Mesendoderm (in vitro differentiated cells): Measurements from ENCODE around the gene RNF152.

Experiments used
- DNase-seq: peaks from one replicate; pipeline ENCODE4 v3.0.0; 2013
- H2AK5ac ChIP-seq: 2 replicates; pipeline ENCODE4 v1.6.1; 2013; ENCODE audit warnings: low read length, inconsistent platforms
- H2BK120ac ChIP-seq: 2 replicates; pipeline ENCODE4 v1.6.1; 2013; ENCODE audit warnings: low read depth, mild to moderate bottlenecking, low read length, moderate library complexity, mixed read lengths
- H2BK15ac ChIP-seq: replicated peaks from 2 replicates; pipeline ENCODE4 v1.6.1; 2013; ENCODE audit warnings: low read depth, mild to moderate bottlenecking, moderate library complexity
- H2BK5ac ChIP-seq: 2 replicates; pipeline ENCODE4 v1.6.1; 2013; ENCODE audit warnings: low read length, inconsistent platforms
- H3K18ac ChIP-seq: 2 replicates; pipeline ENCODE4 v1.6.1; 2013; ENCODE audit warnings: mild to moderate bottlenecking, low read length, mixed read lengths
- H3K23ac ChIP-seq: one replicate; pipeline ENCODE4 v1.6.1; 2013; ENCODE audit warnings: low read length
- H3K27ac ChIP-seq: 2 replicates; pipeline ENCODE4 v1.5.1; 2013; ENCODE audit warnings: low read depth, mild to moderate bottlenecking, inconsistent platforms, low read length, moderate library complexity
- H3K27me3 ChIP-seq: 2 replicates; pipeline ENCODE4 v1.6.1; 2013; ENCODE audit warnings: low read length, control low read depth, mild to moderate bottlenecking, inconsistent platforms; ENCODE audit not compliant: insufficient read depth, poor library complexity
- H3K36me3 ChIP-seq: 2 replicates; pipeline ENCODE4 v1.6.1; 2013; ENCODE audit warnings: low read length, inconsistent platforms; ENCODE audit not compliant: control insufficient read depth, insufficient read depth
- H3K4ac ChIP-seq: one replicate; pipeline ENCODE4 v1.6.1; 2013; ENCODE audit warnings: low read depth, mild to moderate bottlenecking, low read length, moderate library complexity
- H3K4me1 ChIP-seq: 2 replicates; pipeline ENCODE4 v1.6.1; 2013; ENCODE audit warnings: low read depth, low read length, inconsistent platforms; ENCODE audit not compliant: control insufficient read depth
- H3K4me2 ChIP-seq: 2 replicates; pipeline ENCODE4 v1.6.1; 2013; ENCODE audit warnings: low read length
- H3K4me3 ChIP-seq: 2 replicates; pipeline ENCODE4 v1.5.1; 2013; ENCODE audit warnings: mild to moderate bottlenecking, low read length
- H3K56ac ChIP-seq: one replicate; pipeline ENCODE4 v1.6.1; 2013; ENCODE audit warnings: low read length
- H3K79me1 ChIP-seq: 2 replicates; pipeline ENCODE4 v1.6.1; 2013; ENCODE audit warnings: low read length, inconsistent platforms
- H3K79me2 ChIP-seq: 2 replicates; pipeline ENCODE4 v1.6.1; 2013; ENCODE audit warnings: mild to moderate bottlenecking, low read length; ENCODE audit not compliant: control insufficient read depth, insufficient read depth
- H3K9ac ChIP-seq: 2 replicates; pipeline ENCODE4 v1.6.1; 2013; ENCODE audit warnings: low read length, inconsistent platforms
- H4K5ac ChIP-seq: one replicate; pipeline ENCODE4 v1.6.1; 2013; ENCODE audit warnings: low read length
- H4K8ac ChIP-seq: one replicate; pipeline ENCODE4 v1.6.1; 2013; ENCODE audit warnings: low read depth, mild to moderate bottlenecking, control low read depth, low read length, moderate library complexity
- WGBS: extraction: QIAGEN DNeasy Blood & Tissue Kit; methylation state at CpG from one replicate; pipeline ENCODE4 v1.1.7; 2013; ENCODE audit warnings: low lambda C conversion rate, missing lambda C conversion rate; ENCODE audit not compliant: insufficient coverage; ENCODE audit errors: extremely low coverage; 5-methylcytosine and 5-hydroxymethylcytosine counted together

RNF152 gene

GRCh38 chr18:61856678-61857077, 36.1 kb downstream of the RNF152 start:
- Histone ChIP-seq H3K27me3 (no peaks in the 10 kb centered on the region), H3K27ac (no peak overlapping the region), H3K9ac (no peak overlapping the region), H3K18ac (no peak overlapping the region), H3K4ac (no peak overlapping the region), H2BK5ac (no peak overlapping the region), H3K4me2 (no peak overlapping the region), H4K8ac (no peak overlapping the region), H2AK5ac (no peak overlapping the region), H4K5ac (no peak overlapping the region), H3K36me3 (no peaks in the 10 kb centered on the region), H3K4me3 (no peak overlapping the region), H3K23ac (no peak overlapping the region), H3K4me1 (no peaks in the 10 kb centered on the region), H3K79me2 (no peaks in the 10 kb centered on the region), H2BK15ac (no peak overlapping the region), H3K56ac (no peak overlapping the region), H3K79me1 (no peaks in the 10 kb centered on the region), H2BK120ac (no peak overlapping the region)
- no CpG with 5 or more reads among the region's 4 CpGs for WGBS
- DNase-seq: no peak

DNA sequence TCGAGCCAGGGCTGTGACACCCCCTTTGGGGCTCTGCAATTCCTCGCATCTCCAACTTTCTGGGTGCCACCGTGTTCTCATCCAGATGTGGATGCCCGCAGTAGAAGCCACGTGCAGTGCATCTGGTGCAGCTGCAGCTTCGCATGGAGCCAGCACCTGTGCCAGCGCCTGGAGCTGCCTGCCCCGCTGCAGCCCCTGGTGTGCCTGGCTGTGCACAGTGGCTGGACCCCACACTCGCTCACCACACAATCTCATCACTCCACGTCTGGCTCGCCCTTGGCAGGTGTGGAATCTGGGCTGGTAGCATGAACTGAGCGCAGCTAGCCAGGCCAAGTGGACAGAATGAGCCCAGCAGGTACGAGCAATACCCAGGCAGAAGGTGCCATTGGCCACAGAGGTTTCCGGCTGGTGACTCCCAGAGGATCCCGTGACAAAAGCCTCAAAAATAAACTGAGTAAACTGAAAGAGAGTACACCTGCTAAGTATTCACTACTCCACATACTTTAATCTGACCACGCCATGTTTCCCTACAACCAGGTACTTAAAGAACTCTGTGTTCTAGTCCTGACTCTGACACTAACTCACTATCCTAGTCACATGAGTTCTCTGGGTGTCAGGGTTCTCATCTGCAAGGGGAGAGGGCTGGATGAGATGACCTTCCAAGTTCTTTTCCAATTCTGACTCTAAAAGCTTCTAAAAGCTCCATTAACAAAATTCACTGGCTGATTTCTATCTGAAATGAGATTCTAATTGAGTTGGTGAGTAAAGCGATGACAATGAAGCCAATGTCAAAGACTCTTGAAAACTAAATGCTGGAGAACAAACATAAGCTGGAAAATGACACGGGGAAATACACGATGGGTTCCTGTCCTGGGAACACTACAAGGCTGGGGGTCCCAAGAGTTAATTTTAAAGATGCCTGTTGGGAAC, 37.1 kb downstream of the RNF152 start:
- WGBS: no CpG with 5 or more reads among the region's 19 CpGs
- no peak for DNase-seq
- H3K79me2 ChIP-seq: no peaks in the 10 kb centered on the region
- H2BK120ac ChIP-seq: no peak overlapping the region
- H2AK5ac ChIP-seq: no peak overlapping the region
- H3K23ac ChIP-seq: no peak overlapping the region
- H3K9ac ChIP-seq: no peak overlapping the region
- H3K56ac ChIP-seq: peak overlapping the region; percentile 4
- no peak overlapping the region for H3K4ac ChIP-seq
- no peak overlapping the region for H3K4me3 ChIP-seq
- H2BK15ac ChIP-seq: no peak overlapping the region
- H3K79me1 ChIP-seq: no peaks in the 10 kb centered on the region
- no peak overlapping the region for H2BK5ac ChIP-seq
- H3K27me3 ChIP-seq: no peaks in the 10 kb centered on the region
- no peak overlapping the region for H3K18ac ChIP-seq
- no peaks in the 10 kb centered on the region for H3K4me1 ChIP-seq
- no peak overlapping the region for H4K5ac ChIP-seq
- H3K4me2 ChIP-seq: no peak overlapping the region
- H3K36me3 ChIP-seq: no peaks in the 10 kb centered on the region
- H4K8ac ChIP-seq: no peak overlapping the region
- H3K27ac ChIP-seq: no peak overlapping the region

DNA sequence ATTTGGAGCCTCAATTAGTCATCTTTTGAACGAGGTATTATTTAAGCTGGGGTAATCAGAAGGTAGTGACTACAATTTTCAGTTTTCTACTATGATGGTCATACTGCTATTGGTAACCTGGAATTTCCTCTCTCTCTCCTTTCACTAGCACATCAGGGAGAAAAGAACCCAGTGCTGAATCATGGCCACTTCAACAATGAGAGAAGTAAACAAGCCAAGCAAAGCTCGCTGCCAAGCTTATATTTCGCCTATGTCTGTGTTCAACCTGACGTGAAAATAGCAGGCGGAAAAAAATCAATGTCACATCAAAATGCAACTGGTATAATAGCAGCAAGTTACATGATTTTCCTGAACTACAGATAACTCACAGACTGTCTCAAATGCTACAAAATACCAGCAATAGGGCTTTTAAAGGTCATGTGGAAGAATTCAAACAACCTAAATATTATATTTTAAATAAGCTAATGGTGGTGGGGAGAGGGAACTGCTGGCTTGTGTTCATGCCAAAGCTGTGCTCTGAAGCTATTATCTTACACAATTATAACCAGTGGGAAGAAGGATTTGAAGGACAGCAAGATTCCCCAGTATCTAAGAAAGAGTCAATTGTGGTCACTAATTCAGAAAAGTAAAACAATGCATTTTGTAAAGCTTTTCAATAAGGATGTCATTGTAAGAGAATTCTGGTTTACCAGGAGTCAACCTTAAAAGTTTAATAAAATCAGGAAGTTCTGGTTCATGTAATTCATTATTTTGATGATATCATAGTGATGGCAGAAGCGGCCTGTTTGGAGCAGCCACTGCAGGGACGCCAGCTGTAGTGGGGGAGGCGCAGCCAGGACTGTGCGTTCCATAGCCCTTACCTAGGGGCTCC, 38.0 kb downstream of the RNF152 start:
- Histone ChIP-seq H3K4ac (no peak overlapping the region), H2BK15ac (no peak overlapping the region), H3K23ac (no peak overlapping the region), H3K56ac (no peak overlapping the region), H3K27me3 (no peaks in the 10 kb centered on the region), H4K8ac (no peak overlapping the region), H2BK5ac (no peak overlapping the region), H3K79me2 (no peaks in the 10 kb centered on the region), H3K4me2 (no peak overlapping the region), H4K5ac (no peak overlapping the region), H3K4me3 (no peak overlapping the region), H2BK120ac (no peak overlapping the region), H3K9ac (no peak overlapping the region), H3K79me1 (no peaks in the 10 kb centered on the region), H3K18ac (no peak overlapping the region), H2AK5ac (no peak overlapping the region), H3K4me1 (no peaks in the 10 kb centered on the region), H3K36me3 (no peaks in the 10 kb centered on the region), H3K27ac (no peak overlapping the region)
- WGBS: no CpG with 5 or more reads among the region's 9 CpGs
- DNase-seq: no peak

DNA sequence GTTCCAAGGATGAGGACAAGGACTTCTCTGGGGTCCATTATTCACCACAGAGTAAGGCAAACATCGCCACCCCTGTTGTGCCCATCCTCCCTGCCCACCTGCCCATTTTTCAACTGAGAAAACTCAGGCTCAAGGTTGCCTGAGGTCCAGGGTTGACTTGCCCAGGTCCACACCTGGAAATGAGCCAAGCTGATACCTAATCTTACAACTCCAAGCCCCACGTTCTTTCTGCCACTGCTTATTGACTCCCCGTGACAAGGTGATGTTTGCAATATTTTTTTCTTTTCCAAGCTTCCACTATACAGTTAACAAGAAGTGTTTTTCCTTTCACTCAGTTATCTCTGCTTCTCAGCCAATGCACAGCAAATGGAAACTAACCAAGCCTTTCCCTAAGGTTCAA, 39.0 kb downstream of the RNF152 start:
- no CpG with 5 or more reads among the region's 3 CpGs for WGBS
- no peak overlapping the region for H3K27ac ChIP-seq
- H3K4ac ChIP-seq: no peak overlapping the region
- no peak overlapping the region for H3K4me2 ChIP-seq
- H2AK5ac ChIP-seq: no peak overlapping the region
- H3K4me1 ChIP-seq: no peaks in the 10 kb centered on the region
- no peak overlapping the region for H4K5ac ChIP-seq
- H3K18ac ChIP-seq: no peak overlapping the region
- no peak overlapping the region for H4K8ac ChIP-seq
- no peak overlapping the region for H2BK5ac ChIP-seq
- no peaks in the 10 kb centered on the region for H3K79me2 ChIP-seq
- no peaks in the 10 kb centered on the region for H3K79me1 ChIP-seq
- H2BK120ac ChIP-seq: no peak overlapping the region
- H3K4me3 ChIP-seq: no peak overlapping the region
- no peak for DNase-seq
- no peak overlapping the region for H3K23ac ChIP-seq
- no peak overlapping the region for H2BK15ac ChIP-seq
- H3K27me3 ChIP-seq: no peaks in the 10 kb centered on the region
- H3K56ac ChIP-seq: no peak overlapping the region
- no peak overlapping the region for H3K9ac ChIP-seq
- no peaks in the 10 kb centered on the region for H3K36me3 ChIP-seq

DNA sequence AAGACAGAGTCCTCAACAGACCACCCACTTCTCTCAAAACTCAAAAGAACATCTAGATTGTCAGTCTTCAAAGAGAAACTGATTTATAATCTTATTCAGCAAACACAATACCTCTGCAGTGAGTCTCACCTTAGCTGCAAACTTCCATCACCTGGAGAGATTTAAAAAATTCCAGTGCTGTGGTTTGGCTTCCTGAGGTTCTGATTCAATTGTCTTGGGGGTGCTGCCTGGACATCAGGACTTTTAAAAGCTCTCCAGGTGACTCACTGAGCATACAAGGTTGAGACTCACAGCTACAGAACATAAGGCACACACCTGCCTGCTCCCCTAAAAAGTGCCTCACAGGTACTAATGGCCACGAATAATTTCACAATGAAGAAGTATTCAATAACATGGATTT, 40.3 kb downstream of the RNF152 start:
- Histone ChIP-seq H3K36me3 (no peaks in the 10 kb centered on the region), H3K4me2 (no peak overlapping the region), H2BK5ac (no peak overlapping the region), H4K8ac (no peak overlapping the region), H3K79me1 (no peaks in the 10 kb centered on the region), H3K9ac (no peak overlapping the region), H3K4ac (no peak overlapping the region), H3K79me2 (no peaks in the 10 kb centered on the region), H3K27me3 (no peaks in the 10 kb centered on the region), H3K4me1 (no peaks in the 10 kb centered on the region), H3K18ac (no peak overlapping the region), H4K5ac (no peak overlapping the region), H2BK120ac (no peak overlapping the region), H2BK15ac (no peak overlapping the region), H3K27ac (no peak overlapping the region), H3K23ac (no peak overlapping the region), H3K56ac (no peak overlapping the region), H3K4me3 (no peak overlapping the region), H2AK5ac (no peak overlapping the region)
- DNase-seq: peak; percentile 21
- no CpG with 5 or more reads among the region's 1 CpG for WGBS
